Measurements from ENCODE around the gene UBE2G1.

DNA sequence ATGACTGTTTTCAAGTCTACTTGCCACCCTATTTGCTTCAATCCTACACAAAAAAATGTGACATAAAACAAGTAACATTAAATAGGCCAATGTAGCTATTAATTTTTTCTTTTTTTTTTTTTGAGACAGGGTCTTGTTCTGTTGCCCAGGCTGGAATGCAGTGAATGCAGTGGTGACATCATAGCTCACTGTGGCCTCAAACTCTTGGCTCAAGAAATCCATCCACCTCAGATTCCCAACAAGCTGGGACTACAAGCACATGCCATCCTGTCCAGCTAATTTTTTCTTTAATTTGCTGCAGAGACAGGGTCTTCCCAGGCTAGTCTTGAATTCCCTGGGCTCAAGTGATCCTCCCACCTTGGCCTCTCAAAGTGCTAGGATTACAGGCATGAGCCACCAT lies 132.1 kb downstream of the UBE2G1 start:
- TF ChIP-seq POLR2A (IDR thresholded peaks at IDR 0.05; ENCODE audit: low read depth, low read length) (no peak), POLR2AphosphoS5 (IDR thresholded peaks at IDR 0.05; ENCODE audit: low read depth, low read length) (no peak), TAF1 (IDR thresholded peaks at IDR 0.05; ENCODE audit: borderline replicate concordance, low read depth, low read length) (no peak)

Data from GM12892 (cell line).